ENCODE results near the gene ARHGDIA.

Gene ARHGDIA

DNA sequence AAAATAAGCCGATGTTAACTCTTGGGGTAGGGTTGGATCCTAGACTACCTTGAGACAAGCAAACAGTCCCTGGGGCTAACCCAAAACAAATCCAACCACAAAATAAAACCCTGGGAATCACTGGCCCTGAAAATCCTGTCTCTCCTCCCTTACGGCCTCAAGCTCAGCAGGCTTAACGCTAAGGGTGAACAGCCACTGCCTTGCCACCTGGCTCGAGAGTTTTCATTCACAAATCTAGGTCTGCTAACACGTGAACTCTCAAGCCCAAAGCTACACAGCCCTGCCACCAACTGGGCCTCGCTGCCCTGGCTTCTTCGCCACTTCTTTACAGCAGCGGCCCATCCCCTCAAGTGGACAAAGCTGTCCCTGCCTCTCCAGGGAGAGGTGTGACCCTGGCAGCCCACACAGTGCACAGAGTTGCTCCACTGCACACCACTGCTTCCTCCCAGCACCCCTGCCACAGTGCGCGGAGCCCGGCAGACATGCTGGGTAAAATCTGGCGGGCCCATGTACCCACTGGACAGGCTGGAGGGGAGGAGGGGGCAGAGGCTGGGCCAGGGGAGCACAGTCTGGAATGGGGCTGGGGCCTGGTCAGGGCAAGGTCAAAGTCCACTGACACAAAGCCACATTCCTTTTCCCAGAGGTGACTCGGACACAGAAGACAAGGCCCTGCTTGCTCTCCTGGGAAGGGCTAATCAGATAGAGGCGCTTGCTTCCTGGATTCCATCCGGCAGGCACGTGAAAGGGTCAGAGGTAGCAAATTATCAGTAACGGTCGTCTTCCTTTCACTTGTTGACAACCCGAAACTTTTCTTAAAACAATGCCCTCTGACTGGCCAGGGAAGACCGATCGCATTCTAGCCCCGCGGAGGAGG lies 39.1 kb upstream of the ARHGDIA start:
- Mint-ChIP-seq H3K4me1 (peaks cover 3% of the 10 kb centered on the region), H3K27me3 (no peaks in the 10 kb centered on the region), H3K36me3 (ENCODE audit: low read depth) (peaks cover 13% of the 10 kb centered on the region), H3K9me3 (no peaks in the 10 kb centered on the region), H3K27ac (peak overlapping the region; percentile 64), H3K4me3 (peak overlapping the region; percentile 81)
- ATAC-seq (no peak), DNase-seq (no peak)

- no peak for DNase-seq
- peaks cover 9% of the 10 kb centered on the region for H3K36me3 Mint-ChIP-seq (ENCODE audit: low read depth)
- H3K27ac Mint-ChIP-seq, result no peak overlapping the region
- ATAC-seq, result no peak
- H3K27me3 Mint-ChIP-seq, result no peaks in the 10 kb centered on the region
- H3K9me3 Mint-ChIP-seq, result no peaks in the 10 kb centered on the region
- peak overlapping the region; percentile 11 for H3K4me3 Mint-ChIP-seq
- peaks cover 3% of the 10 kb centered on the region for H3K4me1 Mint-ChIP-seq
These were observed 38.1 kb upstream of the ARHGDIA start for GRCh38 chr17:81909231-81909630.

GRCh38 chr17:81908793-81909192 lies 37.7 kb upstream of the ARHGDIA start:
- H3K27me3 Mint-ChIP-seq, result no peaks in the 10 kb centered on the region
- DNase-seq (no peak), ATAC-seq (no peak)
- H3K4me3 Mint-ChIP-seq, result no peak overlapping the region
- H3K9me3 Mint-ChIP-seq, result no peaks in the 10 kb centered on the region
- H3K4me1 Mint-ChIP-seq, result peaks cover 3% of the 10 kb centered on the region
- H3K36me3 Mint-ChIP-seq (ENCODE audit: low read depth), result peaks cover 9% of the 10 kb centered on the region
- no peak overlapping the region for H3K27ac Mint-ChIP-seq

DNA sequence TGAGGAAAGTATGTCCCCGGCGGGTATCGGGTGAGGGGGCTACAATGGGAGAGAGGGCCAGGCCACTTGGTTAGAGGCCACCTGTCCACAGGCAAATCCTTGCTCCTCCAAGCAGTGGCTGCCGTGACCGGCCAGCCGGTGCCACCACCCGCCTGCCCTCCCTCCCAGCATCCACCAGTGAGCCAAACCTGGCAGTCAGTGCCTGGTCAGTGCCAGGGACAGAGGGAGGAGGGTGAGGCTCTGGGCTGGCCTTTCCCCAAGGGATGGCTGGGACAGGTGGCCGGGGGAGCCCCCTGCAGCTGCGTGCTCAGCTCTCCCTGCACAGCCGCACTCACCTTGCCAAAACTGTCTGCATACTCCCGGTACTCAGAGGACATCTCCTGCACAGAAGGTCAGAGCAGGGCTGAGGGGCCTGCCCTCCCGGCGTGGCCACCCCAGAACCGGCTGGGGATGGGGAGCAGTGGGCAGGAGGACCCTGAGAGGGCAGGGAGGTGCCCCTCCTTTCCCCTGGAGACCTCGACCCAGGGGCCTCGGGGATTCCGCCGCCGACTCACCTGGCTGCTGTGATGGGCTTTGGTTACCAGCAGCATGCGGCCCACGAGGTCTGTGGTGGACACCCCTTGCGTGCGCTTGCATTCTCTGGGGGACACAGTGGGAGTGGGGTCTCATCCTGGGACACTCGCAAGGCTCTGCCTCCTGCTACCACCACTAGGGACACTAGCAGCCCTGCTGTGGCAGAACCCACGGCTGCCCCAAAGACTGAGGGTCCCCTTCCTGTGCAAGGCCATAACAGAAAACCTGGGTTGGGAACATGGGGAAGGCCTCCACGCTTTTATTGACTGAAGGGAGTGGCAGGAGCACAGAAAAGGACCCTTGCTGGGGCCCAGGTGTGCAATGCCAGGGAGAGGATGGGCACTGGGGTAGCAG lies 36.3 kb upstream of the ARHGDIA start:
- no peak for ATAC-seq
- Mint-ChIP-seq H3K4me1 (peaks cover 4% of the 10 kb centered on the region), H3K27ac (no peak overlapping the region), H3K9me3 (no peaks in the 10 kb centered on the region), H3K27me3 (no peaks in the 10 kb centered on the region), H3K4me3 (no peak overlapping the region), H3K36me3 (ENCODE audit: low read depth) (peaks cover 4% of the 10 kb centered on the region)
- no peak for DNase-seq

DNA sequence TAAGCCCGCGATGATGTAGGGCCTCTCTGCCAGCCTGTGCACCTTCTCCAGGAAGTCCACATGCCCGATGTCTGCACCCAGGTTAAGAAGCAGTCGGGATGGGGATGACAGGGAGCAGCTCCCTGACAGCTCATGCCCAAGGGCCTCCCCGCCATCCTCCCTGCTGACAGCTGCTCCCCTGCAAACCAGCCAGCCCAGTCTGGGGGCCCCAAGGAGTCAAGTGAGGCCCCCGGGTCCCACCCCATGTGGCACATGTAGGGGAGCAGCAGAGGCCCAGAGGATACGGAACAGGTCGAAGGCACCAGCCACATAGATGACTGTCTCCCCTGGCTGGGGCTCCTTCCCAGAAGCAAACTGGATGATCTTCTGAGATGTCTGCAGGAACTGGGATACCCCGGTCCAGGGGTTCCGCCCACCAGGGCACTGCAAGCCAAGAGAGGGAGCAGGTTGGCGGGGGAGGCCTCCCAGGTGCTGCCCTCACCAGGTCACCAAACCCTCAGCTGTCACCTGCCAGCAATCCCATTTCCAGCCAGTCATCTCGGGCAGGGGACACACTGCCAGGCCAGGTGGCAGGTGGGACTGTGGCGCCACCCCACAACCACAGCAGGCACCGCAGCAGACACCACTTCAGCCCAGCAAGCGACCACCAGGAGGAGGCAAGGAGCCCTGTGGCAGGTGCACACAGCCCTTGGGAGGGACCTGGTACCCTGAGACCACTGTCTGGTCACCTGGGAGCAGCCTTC lies 35.5 kb upstream of the ARHGDIA start:
- Mint-ChIP-seq H3K36me3 (ENCODE audit: low read depth) (peaks cover 2% of the 10 kb centered on the region), H3K9me3 (no peaks in the 10 kb centered on the region), H3K4me1 (peaks cover 2% of the 10 kb centered on the region), H3K4me3 (no peak overlapping the region), H3K27ac (no peak overlapping the region), H3K27me3 (no peaks in the 10 kb centered on the region)
- DNase-seq, result no peak
- ATAC-seq, result no peak

DNA sequence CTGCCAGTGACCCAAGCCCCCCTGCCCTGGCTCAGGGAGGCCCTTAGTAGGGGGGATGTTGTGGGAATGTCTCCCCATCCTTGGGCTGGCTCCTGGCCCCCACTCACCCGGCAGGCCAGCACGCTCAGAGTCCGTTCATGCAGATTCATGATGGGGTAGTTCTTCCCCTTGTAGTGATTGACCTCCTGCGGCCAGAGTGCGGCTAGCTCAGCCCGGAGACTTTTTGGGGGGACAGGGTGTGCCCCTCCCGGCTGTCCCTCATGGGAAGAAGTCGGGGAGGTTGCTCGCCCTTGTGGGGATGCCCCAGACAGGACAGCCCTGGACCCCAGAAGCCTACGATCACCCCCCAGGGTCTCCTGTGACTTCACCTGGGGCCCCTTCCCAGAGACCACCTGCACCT lies 34.9 kb upstream of the ARHGDIA start:
- H3K27me3 Mint-ChIP-seq, result peaks cover 4% of the 10 kb centered on the region
- peaks cover 4% of the 10 kb centered on the region for H3K4me1 Mint-ChIP-seq
- DNase-seq (no peak), ATAC-seq (no peak)
- no peak overlapping the region for H3K4me3 Mint-ChIP-seq
- no peak overlapping the region for H3K27ac Mint-ChIP-seq
- H3K9me3 Mint-ChIP-seq, result no peaks in the 10 kb centered on the region
- H3K36me3 Mint-ChIP-seq (ENCODE audit: low read depth), result peaks cover 5% of the 10 kb centered on the region

DNA sequence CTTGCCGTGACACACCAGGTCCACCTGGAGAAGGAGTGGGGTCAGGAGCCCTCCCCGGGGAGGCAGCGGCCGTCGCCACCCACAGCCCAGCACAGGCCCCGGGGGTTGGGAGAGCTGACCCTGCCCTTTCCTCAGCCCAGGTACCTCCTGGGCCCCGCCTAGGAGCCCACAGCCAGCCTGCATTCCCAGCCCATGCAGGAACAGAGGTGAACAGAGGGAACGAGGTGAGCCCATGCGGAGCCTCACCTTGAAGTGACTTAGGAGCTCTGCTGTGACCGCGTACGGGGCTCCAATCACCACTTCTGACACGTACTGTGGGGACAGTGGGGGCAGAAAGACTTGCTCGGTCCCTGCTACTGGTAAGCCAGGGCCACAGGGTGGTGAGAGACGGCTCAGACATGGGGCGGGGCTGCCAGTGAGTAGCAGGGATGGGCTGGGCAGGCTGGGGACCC lies 34.3 kb upstream of the ARHGDIA start:
- Mint-ChIP-seq H3K4me3 (no peak overlapping the region), H3K27ac (no peak overlapping the region), H3K4me1 (peaks cover 6% of the 10 kb centered on the region), H3K36me3 (ENCODE audit: low read depth) (peaks cover 8% of the 10 kb centered on the region), H3K9me3 (no peaks in the 10 kb centered on the region), H3K27me3 (peaks cover 7% of the 10 kb centered on the region)
- ATAC-seq, result no peak
- DNase-seq, result no peak

DNA sequence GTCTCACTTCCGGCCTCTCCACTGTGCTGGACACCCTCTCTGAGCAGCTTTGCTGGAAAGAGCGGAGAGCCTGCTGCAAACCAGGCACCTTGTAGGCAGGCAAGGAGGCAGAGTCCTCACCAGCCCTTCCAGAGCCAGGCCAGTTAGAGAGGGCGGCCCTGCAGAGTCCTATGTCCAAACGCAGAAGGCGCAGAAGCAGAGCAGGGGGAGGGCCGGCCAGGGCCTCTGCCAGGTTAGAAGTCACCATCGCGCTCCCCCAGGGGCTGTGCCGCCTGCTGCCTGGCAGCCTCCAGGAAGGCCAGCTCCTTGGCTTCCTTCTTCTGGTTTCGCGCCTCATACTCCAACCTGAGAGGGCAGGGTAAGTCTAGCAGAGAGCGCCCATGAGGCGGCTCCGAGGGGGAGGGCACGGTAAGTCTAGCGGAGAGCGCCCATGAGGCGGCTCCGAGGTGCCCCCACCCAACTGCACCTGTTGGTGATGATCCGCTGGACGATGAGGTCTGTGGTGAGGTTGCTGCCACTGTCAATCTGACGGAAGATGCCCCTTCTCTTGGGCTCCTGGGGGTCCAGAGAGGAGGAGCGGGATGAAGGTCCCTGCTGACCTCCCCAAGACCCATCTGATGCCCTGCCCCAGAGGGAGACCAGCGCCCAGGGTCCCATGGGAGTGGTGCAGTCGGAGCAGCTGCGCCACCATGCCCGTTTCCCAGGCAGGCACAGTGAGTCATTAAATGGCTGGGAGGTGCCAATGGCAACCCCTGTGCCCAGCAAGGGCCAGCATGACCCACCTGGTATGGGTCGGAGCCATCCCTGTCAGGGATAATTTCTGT lies 33.7 kb upstream of the ARHGDIA start:
- Mint-ChIP-seq H3K9me3 (no peaks in the 10 kb centered on the region), H3K4me1 (peaks cover 6% of the 10 kb centered on the region), H3K36me3 (ENCODE audit: low read depth) (peaks cover 11% of the 10 kb centered on the region), H3K4me3 (no peak overlapping the region), H3K27me3 (peaks cover 7% of the 10 kb centered on the region), H3K27ac (no peak overlapping the region)
- DNase-seq (no peak), ATAC-seq (no peak)

GRCh38 chr17:81903896-81904599 lies 32.9 kb upstream of the ARHGDIA start:
- no peaks in the 10 kb centered on the region for H3K9me3 Mint-ChIP-seq

GRCh38 chr17:81903415-81903831 lies 32.3 kb upstream of the ARHGDIA start:
- no peak for ATAC-seq
- peaks cover 10% of the 10 kb centered on the region for H3K36me3 Mint-ChIP-seq (ENCODE audit: low read depth)
- H3K27ac Mint-ChIP-seq, result no peak overlapping the region

More at GRCh38 chr17:81903896-81904599, 32.9 kb upstream of the ARHGDIA start:
- Mint-ChIP-seq H3K27me3 (peaks cover 7% of the 10 kb centered on the region), H3K4me3 (no peak overlapping the region), H3K4me1 (peaks cover 6% of the 10 kb centered on the region), H3K36me3 (ENCODE audit: low read depth) (peaks cover 11% of the 10 kb centered on the region), H3K27ac (no peak overlapping the region)
- ATAC-seq (no peak), DNase-seq (no peak)

GRCh38 chr17:81902653-81903414 lies 31.7 kb upstream of the ARHGDIA start:
- Mint-ChIP-seq H3K4me3 (no peak overlapping the region), H3K36me3 (ENCODE audit: low read depth) (peaks cover 11% of the 10 kb centered on the region), H3K4me1 (peaks cover 6% of the 10 kb centered on the region), H3K27me3 (peaks cover 7% of the 10 kb centered on the region), H3K9me3 (no peaks in the 10 kb centered on the region), H3K27ac (no peak overlapping the region)
- no peak for ATAC-seq
- no peak for DNase-seq

More at GRCh38 chr17:81903415-81903831, 32.3 kb upstream of the ARHGDIA start:
- H3K4me3 Mint-ChIP-seq, result no peak overlapping the region
- DNase-seq, result no peak
- H3K27me3 Mint-ChIP-seq, result peaks cover 7% of the 10 kb centered on the region
- peaks cover 6% of the 10 kb centered on the region for H3K4me1 Mint-ChIP-seq
- H3K9me3 Mint-ChIP-seq, result no peaks in the 10 kb centered on the region

DNA sequence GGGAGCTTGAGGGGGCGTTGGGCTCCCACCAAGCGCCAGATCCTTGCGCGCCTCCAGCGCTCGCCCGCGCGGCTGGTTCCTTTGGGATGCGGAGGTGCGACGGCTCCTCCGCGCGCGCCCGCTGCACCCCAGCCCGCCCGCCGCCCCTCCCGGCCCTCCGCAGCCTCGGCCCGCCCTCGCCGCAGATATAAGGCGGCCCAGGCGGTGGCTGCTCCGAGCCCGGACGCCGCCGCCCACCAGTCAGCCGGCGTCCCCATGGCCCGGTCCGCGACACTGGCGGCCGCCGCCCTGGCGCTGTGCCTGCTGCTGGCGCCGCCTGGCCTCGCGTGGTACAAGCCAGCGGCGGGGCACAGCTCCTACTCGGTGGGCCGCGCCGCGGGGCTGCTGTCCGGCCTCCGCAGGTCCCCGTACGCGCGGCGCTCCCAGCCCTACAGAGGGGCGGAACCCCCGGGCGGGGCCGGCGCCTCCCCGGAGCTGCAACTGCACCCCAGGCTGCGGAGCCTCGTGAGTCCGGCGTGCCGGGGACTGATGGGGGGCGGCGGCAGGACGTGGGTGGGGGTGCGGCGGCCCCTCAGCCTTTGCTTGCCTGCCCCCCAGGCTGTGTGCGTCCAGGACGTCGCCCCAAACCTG lies 31.0 kb upstream of the ARHGDIA start, which contains the start of gene NPB:
NPB (plus strand) TSS at position 216 of the 630 bp plus-strand sequence; CDS start at position 256, 40 bp downstream.
- Mint-ChIP-seq H3K36me3 (ENCODE audit: low read depth) (peaks cover 12% of the 10 kb centered on the region), H3K4me3 (no peak within 1 kb of the TSS), H3K27me3 (peaks cover 7% of the 10 kb centered on the region), H3K27ac (no peak within 1 kb of the TSS), H3K9me3 (no peaks in the 10 kb centered on the region), H3K4me1 (peaks cover 6% of the 10 kb centered on the region)
- ATAC-seq (peak; percentile 37), DNase-seq (no peak)

Measured in activated naive CD8-positive, alpha-beta T cell treated with anti-CD3 and anti-CD28 coated beads, Interleukin-2, amount 50 U/mL, for 24 hours (primary cell).